Stromal cell of bone marrow (primary cell): ENCODE measurements around the gene RPL36A.

Experiments
- DNase-seq: peaks from one replicate; pipeline ENCODE4 v3.0.0-alpha.2; 2012; ENCODE audit warnings: low read depth

Gene RPL36A

DNA sequence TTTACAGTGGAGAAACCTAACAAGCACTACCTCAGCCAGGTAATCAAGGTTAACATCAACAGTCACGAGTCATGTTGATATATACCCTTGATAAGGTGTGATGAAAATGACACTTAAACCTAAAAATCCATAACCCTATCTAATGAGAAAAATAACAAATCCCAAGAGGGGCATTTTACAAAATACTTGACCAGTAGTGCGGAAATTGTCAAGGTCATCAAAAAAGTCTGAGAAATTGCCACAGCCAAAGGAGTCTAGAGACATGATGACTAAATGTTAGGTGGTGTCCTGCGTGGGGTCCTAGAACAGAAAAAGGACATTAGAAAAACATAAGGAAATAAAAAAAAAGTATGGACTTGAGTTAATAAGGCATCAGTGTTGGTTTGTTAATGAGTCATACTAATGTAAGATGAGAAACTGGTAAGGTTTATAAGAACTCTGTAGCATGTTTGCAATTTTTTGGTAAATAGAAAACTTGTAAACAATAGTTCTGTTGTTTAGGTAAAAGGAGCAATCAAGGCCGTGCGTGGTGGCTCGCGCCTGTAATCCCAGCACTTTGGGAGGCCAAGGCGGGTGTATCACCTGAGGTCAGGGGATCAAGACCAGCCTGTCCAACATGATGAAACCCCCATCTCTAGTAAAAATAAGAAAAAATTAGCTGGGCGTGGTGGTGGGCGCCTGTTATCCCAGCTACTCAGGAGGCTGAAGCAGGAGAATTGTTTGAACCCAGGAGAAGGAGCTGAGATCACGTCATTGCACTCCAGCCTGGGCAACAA, 2.9 kb downstream of the RPL36A start:
- DNase-seq: no peak

DNA sequence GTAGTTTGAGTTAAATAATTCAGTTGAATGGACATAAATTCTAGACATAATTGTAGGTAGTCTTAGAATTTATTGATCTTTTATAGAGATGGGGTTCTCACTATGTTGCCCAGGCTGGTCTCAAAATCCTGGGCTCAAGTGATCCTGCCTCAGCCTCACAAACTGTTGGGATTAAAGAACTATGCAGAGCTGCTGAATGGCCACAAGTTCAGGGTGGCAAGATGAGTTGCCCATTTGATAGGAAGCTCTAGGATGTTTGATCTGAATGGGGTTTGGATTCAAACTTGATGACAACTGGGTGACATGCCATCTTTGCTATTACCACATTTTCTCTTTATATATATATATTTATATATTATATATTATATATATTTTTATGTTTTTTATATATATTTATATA, 3.6 kb downstream of the RPL36A start:
- DNase-seq: no peak

DNA sequence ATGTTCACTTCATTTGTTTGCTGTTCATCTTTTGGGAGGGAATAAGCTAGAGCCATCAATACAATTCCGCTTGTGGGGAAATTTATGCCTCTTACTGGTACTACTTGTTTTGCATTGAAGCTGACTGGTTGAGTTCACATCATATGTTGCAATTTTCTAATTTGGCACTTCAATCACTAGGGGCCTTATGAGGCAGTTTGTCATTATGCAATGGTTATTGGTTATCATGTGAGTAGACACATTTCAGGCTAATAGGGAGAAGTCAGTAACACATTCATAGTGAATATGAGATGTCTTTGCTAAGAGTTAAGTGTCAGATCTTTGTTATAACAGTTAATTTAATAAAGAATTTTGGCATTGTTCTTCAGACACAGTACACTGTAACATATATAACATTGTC, 5.0 kb downstream of the RPL36A start:
- DNase-seq: no peak

DNA sequence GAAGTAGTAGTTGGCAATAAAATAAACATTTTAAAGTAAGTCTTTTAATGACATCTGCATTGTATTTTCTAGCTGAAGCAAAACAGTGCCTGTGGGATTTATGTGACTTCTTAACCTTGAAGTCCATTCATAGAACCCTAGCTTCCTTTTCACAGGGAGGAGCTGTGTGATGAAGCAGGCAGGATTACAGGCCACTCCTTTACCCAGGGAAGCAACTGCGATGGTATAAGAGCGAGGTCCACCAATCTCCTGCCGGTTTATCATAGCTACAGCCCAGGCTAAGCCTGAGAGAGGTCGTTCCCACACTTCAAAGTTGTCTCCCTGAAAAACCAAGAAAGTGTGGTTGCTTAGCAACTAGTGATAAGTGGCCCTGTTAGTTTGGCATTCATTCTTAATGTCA, 7.0 kb downstream of the RPL36A start:
- no peak for DNase-seq

DNA sequence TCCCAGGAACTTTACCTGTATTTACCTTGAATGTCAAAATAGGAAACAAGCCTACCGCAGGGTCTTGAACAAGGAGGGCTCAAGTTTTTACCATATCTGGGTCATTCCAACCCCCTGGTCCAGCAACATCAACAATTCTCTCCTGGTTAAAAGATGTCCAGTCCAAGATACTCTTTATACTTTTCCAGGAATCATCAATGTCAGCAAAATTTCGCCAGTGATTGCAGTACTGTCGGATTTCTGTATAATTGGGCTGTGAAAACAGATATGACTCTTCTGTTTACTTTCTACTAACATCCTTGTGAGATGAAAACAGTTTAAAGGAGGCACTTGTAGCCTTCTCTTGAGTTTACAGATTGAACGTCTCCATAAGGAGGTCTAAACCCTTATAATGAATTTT, 7.9 kb downstream of the RPL36A start:
- no peak for DNase-seq

DNA sequence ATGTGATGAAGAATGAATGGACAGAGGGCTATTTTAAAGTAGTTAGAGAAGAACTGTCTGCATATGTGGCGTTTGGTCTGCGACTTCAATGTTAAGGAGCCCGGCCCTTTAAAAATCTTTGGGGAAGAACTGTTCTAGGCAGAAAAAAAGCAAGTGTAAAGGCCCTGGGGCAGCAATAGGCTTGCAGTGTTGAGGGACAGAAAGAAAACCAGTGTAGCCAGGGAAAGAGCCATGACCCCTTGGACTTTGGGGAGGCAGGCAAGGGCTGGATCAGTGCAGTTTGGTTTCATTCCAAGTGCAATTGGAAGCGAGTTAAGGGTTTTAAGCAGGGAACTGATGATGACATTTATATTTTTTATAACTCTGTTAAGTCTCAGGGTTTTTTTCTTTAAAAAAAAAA, 9.0 kb downstream of the RPL36A start:
- DNase-seq: no peak

DNA sequence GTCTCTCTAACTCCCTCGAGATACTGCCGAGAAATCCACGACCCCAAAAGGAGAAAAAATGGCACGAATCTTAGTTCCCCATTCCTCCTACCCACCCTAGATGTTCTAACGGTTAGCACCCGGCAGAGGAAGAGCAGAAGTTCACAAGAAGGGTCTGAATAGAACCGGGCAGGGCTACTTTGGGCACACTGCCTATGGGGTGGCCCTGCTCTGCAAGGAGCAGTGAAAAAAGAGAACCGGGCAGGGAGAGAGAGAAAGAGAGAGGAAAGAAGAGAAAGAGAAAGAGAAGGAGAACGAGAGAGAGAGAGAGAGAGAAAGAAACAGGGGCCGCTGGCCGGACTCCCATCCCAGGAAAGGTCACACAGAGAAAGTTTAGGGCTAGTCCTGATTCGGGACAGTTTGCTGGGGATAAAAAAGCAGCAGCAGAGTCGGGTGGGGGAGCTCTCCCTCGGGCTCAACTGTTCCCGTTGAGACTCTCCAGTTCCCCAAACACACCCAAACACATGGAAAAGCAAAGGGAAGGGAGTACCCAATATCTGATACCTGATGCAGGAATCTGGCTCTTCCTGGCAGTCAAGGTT, 16.4 kb downstream of the RPL36A start:
- DNase-seq: no peak

DNA sequence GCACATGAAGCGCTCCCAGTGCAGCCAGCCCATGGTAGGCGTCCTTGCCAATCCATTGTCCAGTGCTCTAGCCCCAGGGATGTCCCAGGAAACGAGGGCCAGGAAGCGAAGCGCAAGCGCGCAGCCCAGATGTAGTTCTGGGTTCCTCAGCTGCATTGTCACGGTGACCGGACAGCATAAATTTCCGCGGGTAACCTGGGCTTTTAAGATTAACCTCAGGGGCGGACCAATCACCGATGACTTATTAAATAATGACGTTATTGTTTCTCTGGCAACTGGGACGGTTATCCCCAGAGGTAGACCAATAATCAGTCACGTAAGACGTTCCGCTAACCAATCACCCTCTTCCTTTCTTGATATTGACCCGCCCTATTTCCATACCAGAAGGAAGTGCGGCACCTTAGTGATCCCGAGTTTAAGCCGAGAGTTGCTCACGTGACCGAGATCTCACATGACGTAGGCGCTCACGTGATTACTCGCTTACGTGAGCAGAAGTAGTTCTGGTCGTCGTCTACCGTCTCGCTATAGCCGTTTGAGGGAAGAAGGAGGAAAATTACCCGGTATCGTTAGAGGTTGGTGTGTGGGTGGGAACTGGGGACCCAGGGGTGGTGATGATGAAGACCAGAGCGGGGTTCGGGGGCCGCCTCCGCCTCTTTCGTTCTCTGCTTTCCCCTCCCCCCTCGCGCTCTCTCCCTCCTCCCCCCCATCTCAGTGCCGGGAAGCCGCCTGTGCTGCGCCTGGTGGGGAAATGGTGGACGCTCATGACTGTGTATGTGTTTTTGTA, 17.1 kb downstream of the RPL36A start, which contains the start of the genes GLA and HNRNPH2:
Gene GLA (minus strand): TSS at position 178 of the 784 bp plus-strand sequence. CDS start 22 bp downstream, at position 156.
Gene HNRNPH2 (plus strand): TSS at position 475 of the 784 bp plus-strand sequence. CDS start 3,767 bp downstream, outside the sequence.
- DNase-seq: peak; percentile 95

DNA sequence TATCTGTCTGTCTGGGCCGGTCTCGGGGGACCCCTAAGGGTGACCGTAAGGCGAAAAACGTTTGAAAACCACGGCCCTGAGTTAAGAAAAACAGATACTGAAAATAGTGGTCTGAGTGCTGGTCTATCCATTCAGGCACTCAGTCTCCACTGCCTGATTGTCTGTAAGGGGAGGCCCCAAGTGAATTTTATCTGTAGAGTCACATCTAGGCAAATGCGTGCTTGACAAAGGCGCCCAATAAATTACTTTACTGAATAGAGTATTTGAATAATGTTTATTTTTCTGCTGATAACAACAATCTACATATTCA, 17.7 kb downstream of the RPL36A start:
- no peak for DNase-seq

DNA sequence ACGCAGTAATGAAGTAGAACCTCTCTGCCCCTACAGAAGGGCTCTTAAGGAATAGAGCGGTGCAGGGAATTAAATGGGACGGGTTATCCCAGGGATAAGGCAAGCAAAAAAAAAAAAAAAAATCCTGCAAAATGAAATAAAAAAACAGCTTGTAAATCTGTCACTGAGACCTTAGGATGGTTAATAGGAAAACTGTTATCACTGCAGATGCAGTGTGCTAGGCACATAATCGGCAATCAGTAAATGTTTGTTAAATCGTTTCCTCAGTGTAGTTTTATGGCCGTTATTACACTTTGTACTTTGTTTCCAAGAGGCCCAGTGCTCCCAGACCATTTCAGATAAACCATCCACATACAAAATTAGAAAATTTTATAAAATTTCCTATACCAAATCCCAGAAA, 18.2 kb downstream of the RPL36A start:
- no peak for DNase-seq

DNA sequence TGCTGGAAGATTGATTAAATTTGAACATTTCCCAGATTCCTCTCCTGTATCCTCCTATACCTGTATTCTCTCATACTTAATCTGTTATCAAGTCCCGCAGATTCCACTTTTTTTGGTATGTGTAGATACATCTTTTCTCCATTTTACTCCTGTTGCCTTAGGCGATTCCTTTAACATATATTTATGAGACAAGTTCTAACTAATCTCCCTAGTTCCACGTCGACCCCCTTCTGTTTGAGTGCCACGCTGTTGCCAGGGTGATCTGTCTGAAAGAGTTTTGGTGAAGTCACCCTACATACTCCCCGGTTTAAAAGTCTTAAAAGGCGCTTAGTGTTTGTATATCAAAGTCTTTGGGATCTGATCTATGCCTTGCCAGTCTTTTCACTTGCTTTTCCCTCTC, 19.6 kb downstream of the RPL36A start:
- no peak for DNase-seq

DNA sequence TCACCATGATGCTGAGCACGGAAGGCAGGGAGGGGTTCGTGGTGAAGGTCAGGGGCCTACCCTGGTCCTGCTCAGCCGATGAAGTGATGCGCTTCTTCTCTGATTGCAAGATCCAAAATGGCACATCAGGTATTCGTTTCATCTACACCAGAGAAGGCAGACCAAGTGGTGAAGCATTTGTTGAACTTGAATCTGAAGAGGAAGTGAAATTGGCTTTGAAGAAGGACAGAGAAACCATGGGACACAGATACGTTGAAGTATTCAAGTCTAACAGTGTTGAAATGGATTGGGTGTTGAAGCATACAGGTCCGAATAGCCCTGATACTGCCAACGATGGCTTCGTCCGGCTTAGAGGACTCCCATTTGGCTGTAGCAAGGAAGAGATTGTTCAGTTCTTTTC, 21.2 kb downstream of the RPL36A start:
- no peak for DNase-seq

DNA sequence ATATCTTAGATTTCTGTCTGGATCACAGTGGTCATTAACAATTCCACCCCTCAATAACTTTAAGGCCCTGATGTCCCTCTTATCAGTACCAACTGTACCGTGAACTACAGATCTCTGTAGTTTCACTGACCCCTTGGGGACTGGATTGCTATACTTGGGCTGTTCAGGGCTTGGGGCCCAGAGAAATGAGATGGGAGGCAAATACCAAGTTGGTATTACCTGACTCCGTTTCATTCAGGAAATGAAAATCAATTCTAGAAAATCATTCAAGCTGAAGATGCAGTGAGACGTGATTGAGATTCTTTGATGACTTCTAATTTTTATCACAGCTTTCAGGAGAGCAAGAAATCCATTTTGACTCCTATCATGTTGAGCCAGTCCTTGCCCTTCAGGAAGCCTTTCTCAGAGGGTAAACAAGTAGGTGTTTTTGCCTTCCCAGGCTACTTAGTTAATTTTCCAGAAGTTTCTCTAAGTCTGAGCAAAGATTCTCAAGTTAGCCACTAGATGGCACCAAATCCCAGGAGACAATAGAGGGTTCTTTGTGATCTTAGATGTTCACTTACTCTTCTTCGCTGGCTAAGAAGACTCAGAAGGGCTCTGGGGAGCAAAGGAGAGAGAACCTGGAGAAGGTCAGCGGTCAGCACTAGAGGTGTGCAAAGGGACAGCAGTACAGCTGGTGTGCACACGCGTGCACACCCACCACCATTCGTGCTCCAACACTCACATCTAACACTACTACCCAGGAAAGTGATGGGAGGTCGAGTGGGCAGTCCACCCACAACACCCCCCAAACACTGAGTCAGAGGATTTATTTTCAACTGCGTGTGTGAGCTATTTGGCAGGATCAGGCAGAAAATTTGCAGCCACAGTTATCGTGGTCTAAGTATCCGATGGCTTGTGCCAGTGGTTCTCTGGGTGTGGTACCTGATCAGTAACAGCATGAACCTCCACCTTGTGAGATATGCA, 24.7 kb downstream of the RPL36A start:
- peak; percentile 54 for DNase-seq

DNA sequence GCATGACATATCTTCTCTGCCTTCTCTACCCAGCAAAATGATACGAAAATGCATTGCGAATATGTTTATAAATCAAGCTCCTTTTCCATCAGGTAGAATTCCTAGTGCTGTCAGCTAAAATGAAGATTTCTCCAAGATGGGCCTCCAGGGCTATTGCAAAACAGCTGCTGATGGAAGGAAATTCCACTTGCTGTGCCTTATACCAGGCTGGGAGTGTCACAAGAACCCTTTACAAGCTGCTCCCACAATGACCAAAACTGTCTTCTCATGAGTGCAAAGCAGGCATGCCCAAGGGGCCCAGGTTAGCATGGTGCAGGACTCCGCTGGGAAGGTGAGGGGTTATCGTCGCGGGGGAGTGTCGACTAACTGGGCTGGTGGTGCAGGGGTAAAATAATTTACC, 25.9 kb downstream of the RPL36A start:
- no peak for DNase-seq

DNA sequence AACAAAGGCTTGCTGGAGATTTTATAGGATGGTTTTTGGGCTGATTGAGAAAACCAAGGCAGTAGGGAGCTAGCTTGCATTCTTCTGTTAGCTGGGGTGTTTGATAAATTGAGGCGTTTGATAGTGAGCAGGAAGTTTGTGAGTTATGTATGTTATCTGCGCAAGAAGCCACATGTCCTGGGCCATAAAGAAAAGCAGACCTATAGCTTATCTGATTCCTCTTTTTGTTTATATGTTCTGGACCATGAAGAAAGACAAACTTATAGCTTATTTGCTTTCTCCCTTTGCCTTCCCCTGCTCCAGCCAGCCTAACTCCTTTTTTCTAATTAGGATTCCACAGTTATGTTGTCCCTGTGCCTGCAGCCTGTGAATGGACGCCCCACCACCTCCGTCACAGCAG, 26.4 kb downstream of the RPL36A start:
- DNase-seq: no peak

DNA sequence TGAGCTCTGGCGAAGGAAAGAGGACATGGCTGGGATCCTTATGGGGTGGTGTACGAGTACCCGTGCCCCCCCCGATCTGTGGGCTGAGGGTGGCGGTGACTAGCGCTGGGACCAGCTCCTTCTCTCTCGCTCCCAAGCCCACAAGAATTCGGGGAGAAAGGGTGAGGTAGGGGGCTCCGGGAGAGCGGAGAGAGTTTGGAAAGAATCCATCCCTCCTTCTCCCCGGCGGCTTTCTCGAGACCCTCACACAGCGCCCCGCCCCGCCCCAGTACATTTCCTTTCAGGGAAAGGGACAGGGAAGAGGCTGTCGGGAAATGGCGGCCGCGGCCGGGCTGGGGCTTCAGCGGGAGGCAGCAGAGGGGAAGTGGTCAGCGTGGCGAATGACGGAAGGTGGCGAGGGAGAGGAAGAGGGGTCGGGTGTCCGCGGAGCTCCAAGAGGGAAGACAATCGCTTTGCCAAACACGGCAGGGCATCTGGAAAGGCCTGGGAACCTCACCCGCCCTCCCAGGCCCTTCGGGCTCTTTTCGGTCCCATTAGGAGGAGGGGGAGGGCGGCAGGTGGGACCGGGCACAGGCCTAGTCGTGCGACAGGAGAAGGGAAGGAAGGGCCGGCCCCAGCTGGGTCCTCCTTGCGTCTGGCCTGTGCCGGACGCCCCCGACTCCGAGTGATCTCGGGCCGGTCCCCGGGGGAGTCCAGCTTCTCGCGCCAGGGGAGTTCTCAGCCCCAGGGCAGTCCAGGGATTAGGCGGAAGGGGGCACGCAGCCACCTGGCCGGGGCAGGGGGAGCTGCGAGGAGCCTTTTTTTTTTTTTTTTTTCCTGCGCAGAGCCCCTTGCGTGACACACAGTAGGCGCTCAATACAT, 27.4 kb downstream of the RPL36A start:
- no peak for DNase-seq

DNA sequence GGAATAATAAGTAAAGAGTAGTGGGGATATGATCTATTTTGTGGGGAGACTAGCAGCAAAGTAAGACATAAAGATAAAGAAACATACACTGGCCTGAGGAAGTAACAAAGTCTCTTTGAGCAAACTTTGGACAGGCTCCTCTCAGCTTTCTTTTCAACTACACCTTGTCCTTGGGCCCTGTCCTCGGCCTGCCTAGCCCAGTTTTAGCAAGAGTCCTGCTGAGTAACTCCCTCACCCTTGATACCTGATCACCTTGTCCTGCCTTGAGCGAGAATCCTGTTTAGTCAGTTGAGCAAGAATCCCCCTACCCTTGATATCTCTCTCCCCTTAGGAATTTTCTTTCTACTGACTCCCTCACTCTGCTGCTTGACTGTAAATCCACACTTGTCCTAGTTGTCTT, 28.7 kb downstream of the RPL36A start:
- no peak for DNase-seq

DNA sequence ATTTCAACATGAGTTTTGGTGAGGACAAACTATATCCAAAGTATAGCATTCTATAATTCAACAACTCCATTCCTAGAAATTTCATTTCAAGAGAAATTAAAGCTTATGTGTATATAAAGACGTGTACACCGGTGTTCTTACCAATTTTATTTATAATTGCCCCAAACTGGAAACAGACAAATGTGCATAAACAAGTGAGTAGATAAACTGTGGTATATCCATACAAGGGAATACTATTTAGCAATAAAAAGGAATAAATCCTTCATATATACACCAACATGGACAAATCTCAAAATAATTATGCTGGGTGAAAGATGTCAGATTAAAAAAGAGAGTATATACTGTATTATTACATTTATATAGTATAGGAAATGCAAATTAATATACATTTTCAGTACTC, 37.1 kb downstream of the RPL36A start:
- no peak for DNase-seq

DNA sequence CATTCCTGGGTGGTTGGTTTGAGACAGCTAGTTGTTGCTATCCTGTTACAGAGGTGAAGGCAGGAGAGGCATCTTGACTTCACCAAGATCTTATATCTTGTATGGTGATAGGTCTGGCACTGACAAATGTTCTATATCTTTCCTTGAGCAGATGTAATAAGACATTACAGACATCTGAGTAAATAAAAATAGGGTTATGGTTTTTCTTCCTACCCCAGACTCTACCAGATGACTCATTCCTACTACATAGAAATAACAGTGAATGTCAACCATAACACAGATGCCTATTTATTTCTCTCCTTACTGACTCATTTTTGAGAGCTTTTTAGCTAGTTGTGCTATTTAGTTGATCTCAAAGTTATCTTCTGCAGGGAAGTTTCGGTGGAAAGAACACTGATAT, 39.1 kb downstream of the RPL36A start:
- no peak for DNase-seq

DNA sequence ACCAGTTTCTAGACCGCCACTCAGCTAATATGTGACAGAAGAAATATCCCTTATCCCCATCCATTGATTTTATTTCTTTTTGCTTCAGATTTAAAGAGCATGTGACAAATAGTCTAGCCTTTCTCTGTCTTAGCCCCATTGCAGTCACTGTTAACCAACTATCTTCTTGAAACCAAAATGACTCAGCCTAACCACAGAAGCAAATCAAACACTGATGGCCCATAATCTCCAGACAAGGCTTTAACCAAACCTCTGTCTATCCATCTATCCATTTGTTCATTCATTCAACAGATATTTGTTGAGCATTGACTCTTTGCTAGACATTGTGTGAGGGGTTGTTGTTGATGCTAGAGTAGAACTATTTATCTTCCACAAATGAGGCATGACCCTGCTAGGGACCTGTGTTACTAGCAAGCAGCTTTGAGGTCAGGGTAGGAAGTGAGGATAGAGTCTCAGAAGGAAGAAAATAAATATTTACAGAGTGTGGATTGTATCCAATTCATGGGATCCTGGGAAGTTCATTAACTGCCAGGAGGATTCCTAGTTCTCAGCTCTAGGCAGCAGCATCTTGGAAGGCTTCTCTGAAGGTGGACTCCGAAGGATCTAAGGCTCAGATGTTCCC, 39.8 kb downstream of the RPL36A start:
- no peak for DNase-seq

DNA sequence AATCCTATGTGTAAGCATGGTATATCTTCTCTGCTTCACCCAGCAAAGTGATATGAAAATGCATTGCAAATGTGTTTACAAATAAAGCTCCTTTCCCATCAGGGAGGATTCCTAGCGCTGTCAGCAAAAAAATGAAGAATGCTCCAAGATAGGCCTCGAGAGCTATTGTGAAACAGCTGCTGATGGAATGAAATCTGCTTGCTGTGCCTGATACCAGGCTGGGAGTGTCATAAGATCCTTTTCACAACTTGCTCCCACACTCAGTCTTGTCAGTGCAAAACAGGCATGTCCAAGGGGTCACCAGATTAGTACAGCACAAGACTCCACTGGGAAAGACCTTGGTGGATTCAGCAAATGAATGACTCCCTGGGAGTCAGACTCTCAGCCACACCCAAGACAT, 51.3 kb downstream of the RPL36A start:
- DNase-seq: no peak
